Measurements from ENCODE around the gene NQO2. TPM values are rescaled to one million over a fixed set of nuclear protein-coding genes. Genes with fewer than 3 reads are reported as not detected.
"Not testable (repeated sequence)": the region's sequence is repeated elsewhere in the genome, so short reads cannot be mapped to it uniquely, and the experiment has no call there.

NQO2 gene
- total RNA-seq, 1 donor from 2014 or later, result 45.8 TPM

GRCh38 chr6:3006476-3006875 lies 6.8 kb downstream of the NQO2 start:
- Mint-ChIP-seq H3K36me3 (ENCODE audit: insufficient read depth) (peaks cover 56% of the 10 kb centered on the region), H3K27me3 (no peaks in the 10 kb centered on the region), H3K4me3 (ENCODE audit: low read depth) (no peak overlapping the region), H3K4me1 (ENCODE audit: low read depth) (no peaks in the 10 kb centered on the region), H3K9me3 (ENCODE audit: low read depth) (peaks cover 18% of the 10 kb centered on the region), H3K27ac (no peak overlapping the region)
- DNase-seq (ENCODE audit: low spot score, unreplicated experiment), result no peak
- no peak for TF ChIP-seq CTCF (IDR thresholded peaks at IDR 0.05; ENCODE audit: unreplicated experiment)

- peaks cover 24% of the 10 kb centered on the region for H3K9me3 Mint-ChIP-seq (ENCODE audit: low read depth)
- H3K27ac Mint-ChIP-seq, result no peak overlapping the region
- H3K4me3 Mint-ChIP-seq (ENCODE audit: low read depth), result no peak overlapping the region
- H3K27me3 Mint-ChIP-seq, result no peaks in the 10 kb centered on the region
- H3K4me1 Mint-ChIP-seq (ENCODE audit: low read depth), result no peaks in the 10 kb centered on the region
- H3K36me3 Mint-ChIP-seq (ENCODE audit: insufficient read depth), result peaks cover 64% of the 10 kb centered on the region
- DNase-seq (ENCODE audit: low spot score, unreplicated experiment), result no peak
- no peak for TF ChIP-seq CTCF (IDR thresholded peaks at IDR 0.05; ENCODE audit: unreplicated experiment)
Measured at GRCh38 chr6:3007571-3007970, 7.9 kb downstream of the NQO2 start.

GRCh38 chr6:3008712-3009265 lies 9.1 kb downstream of the NQO2 start:
- H3K4me3 Mint-ChIP-seq (ENCODE audit: low read depth); DNase-seq (ENCODE audit: low spot score, unreplicated experiment); H3K27ac Mint-ChIP-seq; H3K27me3 Mint-ChIP-seq; H3K4me1 Mint-ChIP-seq (ENCODE audit: low read depth): not testable (repeated sequence)
- Mint-ChIP-seq H3K9me3 (ENCODE audit: low read depth) (peaks cover 24% of the 10 kb centered on the region), H3K36me3 (ENCODE audit: insufficient read depth) (peaks cover 71% of the 10 kb centered on the region)

GRCh38 chr6:3009930-3010329 lies 10.2 kb downstream of the NQO2 start:
- H3K4me1 Mint-ChIP-seq (ENCODE audit: low read depth), result no peaks in the 10 kb centered on the region
- H3K27ac Mint-ChIP-seq, result no peak overlapping the region
- H3K36me3 Mint-ChIP-seq (ENCODE audit: insufficient read depth), result peaks cover 70% of the 10 kb centered on the region

GRCh38 chr6:3011158-3011557 lies 11.5 kb downstream of the NQO2 start:
- DNase-seq (ENCODE audit: low spot score, unreplicated experiment), result no peak
- Mint-ChIP-seq H3K4me3 (ENCODE audit: low read depth) (no peak overlapping the region), H3K27ac (no peak overlapping the region), H3K4me1 (ENCODE audit: low read depth) (no peaks in the 10 kb centered on the region), H3K36me3 (ENCODE audit: insufficient read depth) (peaks cover 71% of the 10 kb centered on the region), H3K9me3 (ENCODE audit: low read depth) (peaks cover 24% of the 10 kb centered on the region), H3K27me3 (no peaks in the 10 kb centered on the region)
- no peak for TF ChIP-seq CTCF (IDR thresholded peaks at IDR 0.05; ENCODE audit: unreplicated experiment)

More at GRCh38 chr6:3009930-3010329, 10.2 kb downstream of the NQO2 start:
- Mint-ChIP-seq H3K4me3 (ENCODE audit: low read depth) (no peak overlapping the region), H3K27me3 (no peaks in the 10 kb centered on the region), H3K9me3 (ENCODE audit: low read depth) (peaks cover 24% of the 10 kb centered on the region)
- no peak for TF ChIP-seq CTCF (IDR thresholded peaks at IDR 0.05; ENCODE audit: unreplicated experiment)
- DNase-seq (ENCODE audit: low spot score, unreplicated experiment), result no peak

- Mint-ChIP-seq H3K27me3 (no peaks in the 10 kb centered on the region), H3K4me1 (ENCODE audit: low read depth) (no peaks in the 10 kb centered on the region), H3K27ac (no peak overlapping the region), H3K4me3 (ENCODE audit: low read depth) (no peak overlapping the region), H3K9me3 (ENCODE audit: low read depth) (peaks cover 24% of the 10 kb centered on the region), H3K36me3 (ENCODE audit: insufficient read depth) (peaks cover 70% of the 10 kb centered on the region)
- no peak for DNase-seq (ENCODE audit: low spot score, unreplicated experiment)
- no peak for TF ChIP-seq CTCF (IDR thresholded peaks at IDR 0.05; ENCODE audit: unreplicated experiment)
Measured at GRCh38 chr6:3011592-3011991, 11.9 kb downstream of the NQO2 start.
